CD4-positive, alpha-beta T cell treated with Interleukin-15 for 4 hours (primary cell): ENCODE data around the gene ZNF14.
"Not testable (repeated sequence)": the region's sequence is repeated elsewhere in the genome, so short reads cannot be mapped to it uniquely, and the experiment has no call there.

Experiments used
- DNase-seq: peaks from one replicate; pipeline ENCODE4 v3.0.0-alpha.2; 2020; ENCODE audit warnings: low spot score

ZNF14 gene

DNA sequence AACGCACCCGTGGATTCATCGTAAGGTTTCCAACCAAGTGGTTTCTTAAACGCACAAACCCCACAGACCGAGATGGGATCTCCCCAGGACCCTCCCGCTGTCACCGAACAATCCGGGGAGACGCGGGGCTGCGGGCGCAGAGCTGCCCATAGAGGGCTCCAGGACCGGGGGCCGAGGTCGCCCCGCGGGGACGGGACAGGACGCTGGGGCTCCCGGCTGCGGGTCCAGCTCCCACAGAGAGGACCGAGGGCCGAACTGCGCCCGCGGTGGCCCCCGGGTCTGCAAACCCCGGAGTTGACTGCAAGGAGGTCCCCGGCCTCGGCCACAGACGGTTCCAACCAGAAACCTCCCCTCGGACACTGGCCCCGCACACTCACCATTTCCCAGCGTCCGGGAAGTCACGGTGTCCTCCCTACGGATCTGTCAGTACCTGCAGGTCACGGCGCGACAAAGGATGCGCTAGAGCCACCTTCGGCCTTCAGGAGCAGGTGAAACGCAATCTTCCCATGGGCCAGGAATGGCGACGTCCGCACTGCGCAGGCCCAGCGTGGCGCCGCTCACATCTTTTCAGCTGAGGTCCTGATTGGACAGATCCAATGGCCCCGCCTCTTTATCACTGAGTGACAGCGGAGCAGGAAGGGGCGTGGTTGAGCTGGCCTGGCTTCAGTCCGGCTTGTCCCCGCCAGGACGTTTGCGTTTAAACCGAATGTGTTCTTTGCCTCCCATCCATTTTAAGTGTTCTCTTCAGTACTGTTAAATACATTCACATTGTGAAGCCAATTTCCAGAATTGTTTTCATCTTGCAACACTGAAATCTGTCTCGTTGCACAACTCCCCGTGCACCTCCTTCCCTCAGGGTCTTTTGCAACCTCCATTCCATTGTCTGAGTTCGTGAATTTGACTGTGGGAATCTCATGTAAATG is at the start of gene ZNF14:
ZNF14 (minus strand) TSS at position 534 of the 923 bp plus-strand sequence; CDS start at position 380, 154 bp downstream.
- DNase-seq: peak; percentile 93

DNA sequence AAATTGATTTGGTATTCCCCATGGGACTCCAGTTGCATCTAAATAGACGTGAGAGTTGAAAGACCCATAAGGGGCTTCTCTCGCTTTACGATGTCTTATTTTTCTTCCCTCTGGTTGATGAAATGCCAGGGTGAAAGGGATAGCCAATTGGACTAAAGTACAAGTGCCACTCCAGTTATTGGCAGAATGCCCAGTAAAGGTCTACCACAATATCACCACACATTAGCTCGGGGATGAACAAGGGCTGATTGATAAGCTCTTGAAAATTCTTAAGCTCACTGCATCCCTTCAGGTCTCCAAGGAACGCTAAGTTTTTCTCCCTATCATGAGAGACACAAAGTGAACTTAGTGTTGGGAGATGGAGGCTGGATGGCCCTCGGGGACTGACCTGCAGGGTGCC is 48.9 kb upstream of the ZNF14 start:
- not testable (repeated sequence) for DNase-seq

DNA sequence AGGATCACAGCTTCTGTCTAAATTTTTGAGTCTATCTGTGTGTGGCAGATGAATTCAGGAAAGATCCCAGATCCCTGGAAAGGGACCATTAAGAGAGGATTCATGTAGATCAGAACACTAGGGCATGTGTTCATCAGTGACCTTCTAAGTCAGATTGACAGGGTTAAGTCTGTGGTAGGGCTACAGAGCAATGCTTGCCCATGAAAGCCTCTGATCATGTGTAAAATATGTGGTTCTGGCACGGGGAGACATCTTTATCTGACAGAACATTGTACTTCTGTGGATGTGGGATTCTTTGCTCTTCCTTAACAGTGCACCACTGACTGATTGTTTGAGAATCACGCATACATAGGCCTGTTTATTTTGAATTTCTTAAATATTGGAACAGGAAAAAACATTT is 45.8 kb upstream of the ZNF14 start:
- no peak for DNase-seq

DNA sequence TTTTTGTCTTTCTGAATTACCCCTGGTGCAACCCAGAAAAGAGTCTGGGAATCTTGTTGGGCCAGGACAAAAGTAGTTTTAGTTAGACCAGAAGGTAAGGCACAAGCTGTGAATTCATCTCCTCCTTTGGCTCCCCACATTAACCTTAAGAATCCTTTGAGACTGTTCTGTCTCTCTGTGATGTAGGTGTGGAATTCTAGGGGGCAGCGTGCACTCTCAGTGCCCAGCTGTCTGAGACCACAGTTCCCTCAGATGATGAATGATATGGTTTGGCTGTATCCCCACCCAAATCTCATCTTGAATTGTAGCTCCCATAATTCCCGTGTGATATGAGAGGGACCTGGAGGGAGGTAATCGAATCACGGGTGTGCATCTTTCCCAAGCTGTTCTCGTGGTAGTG is 44.8 kb upstream of the ZNF14 start:
- no peak for DNase-seq

DNA sequence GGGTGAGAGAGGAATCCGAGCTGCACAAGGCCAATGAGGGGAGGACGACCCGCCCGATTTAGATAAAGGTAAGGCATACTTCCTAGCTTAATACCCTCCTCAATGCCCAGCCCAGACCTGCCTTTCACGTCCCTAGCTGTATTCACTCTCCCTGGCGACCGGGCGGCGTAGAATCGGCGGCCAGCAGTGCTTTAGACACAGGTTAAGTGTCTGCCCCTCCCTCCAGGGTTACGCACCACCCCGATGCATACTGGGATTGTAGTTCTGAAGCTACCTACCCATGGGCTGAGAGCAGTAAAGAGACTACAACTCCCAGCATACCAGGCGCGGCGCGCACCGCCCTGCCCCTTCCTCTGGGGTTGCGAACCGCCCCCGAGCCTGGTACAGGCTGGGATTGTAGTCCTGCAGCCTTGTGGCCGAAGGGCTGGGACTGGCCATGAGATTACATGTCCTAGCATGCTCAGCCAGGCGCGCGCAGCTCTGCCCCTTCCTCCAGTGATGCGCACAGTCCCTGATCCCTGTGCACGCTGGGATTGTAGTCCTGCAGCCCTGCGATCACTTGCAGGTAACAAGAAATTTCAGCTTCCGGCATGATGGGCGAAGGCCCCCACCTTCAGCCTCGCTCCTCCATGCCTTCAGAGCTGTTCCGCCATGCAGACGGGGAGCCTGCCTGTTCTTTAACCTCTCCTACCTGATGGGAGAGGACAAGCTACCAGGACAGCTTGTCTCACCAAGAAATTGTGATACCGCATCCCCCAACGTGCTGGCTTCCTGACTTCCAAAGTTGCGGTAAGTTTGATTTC is 43.5 kb upstream of the ZNF14 start:
- peak; percentile 92 for DNase-seq

DNA sequence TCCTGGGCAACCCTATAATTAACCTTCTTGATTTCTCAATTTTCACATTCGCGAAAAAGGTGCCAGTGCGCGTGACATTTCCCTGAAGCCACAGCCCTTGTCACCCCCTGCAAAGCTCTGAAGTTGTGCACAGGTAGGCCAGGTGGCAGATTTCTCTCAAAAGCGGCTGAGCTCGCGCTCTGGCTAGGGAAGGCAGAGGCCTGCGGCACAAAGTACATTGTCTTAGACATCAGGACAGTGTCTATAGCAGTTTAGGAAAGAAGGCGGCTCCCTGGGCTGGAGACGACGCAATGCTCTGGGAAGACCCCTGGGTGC is 42.9 kb upstream of the ZNF14 start:
- no peak for DNase-seq

DNA sequence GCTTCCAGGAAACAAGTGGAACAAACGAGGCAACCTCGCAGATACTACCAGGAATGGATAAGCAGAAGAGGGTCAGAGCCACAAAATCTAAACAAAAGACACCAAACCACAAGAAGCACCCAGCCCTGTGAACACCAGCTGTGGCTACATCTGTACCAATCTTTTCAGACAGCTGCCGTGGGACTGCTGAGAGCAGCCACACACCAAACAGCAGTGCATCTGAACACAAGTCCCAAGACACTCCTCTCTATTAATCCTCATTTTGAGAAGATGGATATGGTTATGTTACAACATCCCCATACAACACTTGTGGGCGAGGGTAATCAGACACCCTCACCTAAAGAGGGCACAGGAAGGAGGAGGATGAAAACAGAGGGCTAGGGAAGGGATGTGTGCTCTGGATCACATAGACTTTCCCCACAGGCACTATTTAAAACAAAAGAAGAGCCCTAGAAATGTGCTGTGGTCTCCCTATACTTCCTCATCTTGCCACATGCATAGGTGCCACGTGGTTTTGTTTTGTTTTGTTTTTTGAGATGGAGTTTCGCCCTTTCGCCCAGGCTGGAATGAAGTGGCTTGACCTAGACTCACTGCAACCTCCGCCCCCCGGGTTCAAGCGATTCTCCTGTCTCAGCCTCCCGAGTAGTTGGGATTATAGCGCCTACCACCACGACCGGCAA is 41.6 kb upstream of the ZNF14 start:
- no peak for DNase-seq

DNA sequence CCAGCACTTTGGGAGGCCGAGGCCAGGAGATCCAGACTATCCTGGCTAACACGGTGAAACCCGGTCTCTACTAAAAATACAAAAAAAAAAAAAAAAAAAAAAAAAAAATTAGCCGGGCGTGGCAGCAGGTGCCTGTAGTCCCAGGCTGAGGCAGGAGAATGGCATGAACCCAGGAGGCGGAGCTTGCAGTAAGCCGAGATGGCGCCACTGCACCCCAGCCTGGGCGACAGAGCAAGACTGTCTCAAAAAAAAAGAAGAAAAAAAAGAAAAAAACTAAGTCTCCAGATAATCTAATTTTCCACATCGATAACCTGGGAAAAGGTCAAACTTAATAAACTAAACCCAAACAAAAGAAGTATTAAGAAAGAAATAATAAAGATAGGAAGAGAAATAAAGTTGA is 39.1 kb upstream of the ZNF14 start:
- DNase-seq: not testable (repeated sequence)

DNA sequence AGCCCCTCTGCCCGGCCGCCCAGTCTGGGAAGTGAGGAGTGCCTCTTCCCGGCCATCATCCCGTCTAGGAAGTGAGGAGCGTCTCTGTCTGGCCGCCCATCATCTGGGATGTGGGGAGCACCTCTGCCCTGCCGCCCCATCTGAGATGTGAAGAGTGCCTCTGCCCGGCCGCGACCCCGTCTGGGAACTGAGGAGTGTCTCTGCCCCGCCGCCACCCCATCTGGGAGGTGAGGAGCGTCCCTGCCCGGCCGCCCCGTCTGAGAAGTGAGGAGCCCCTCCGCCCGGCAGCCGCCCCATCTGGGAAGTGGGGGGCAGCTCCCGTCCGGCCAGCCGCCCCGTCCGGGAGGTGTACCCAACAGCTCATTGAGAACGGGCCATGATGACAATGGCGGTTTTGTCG is 37.1 kb upstream of the ZNF14 start:
- DNase-seq: not testable (repeated sequence)

DNA sequence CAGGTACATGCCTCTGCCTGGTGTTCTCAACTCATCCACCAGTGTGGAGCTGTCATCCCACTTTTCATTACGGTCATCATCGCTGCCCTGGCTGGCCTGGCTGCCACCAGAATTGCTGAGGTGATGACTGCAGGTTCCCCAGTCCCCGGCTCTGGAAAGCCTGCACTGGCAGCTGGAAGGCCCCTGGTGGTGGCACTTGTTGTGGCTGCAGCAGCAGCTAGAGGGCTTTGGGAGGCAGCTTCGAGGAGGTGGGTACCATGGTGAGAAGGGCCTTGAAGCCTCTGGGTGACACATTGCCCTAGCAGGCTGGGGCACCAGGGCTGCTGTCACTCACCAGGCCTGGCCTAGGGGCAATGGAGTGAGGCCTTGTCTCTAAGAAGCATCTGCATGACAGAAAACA is 25.3 kb upstream of the ZNF14 start:
- DNase-seq: no peak

DNA sequence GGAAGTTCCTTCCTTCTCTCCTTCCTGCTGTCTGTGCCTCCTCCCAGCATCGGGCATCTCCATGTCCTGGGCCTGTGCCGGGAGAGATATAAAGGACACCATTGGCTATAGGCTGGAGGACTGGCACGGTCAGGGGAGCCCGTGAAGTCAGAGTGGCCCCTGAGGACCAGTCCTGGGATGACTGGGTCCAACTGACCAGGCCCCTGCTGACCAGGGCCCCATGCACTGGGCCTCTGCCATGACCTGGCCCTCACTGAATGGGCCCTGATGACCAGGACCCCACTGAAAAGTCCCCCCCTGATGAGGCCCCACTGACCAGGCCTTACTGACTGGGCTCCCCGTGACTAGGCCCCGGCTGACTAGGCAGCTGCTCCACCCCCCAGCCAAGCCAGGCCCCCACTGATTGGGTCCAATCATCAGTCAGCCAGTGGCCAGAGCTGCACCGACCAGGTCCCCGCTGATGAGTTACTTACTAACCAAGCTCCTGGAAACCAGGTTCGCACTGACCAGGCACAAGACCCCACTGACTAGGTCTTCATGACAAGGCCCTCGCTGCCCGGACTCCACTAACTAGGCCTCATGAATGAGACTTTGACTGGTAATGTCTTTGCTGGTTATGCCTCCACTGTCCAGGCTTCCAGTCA is 20.0 kb upstream of the ZNF14 start:
- no peak for DNase-seq

DNA sequence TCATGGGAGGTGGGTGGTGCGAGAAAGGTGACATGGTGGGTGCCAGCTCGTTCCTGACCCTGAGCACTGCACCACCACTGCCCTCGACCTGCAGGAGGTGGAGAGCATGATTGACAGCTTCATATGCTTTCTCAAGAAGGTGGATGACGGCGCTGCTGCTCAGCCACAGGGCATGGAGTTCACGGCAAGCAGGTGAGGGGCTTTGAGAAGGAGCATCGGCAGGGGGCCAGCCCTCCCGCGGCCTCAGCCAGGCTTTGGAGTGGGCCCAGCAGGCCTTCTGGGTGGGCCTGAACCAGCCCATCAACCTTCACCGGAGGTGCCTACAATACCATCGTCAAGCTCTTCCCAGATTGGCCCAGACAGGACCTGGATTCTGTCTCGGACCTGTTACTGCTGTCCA is 18.9 kb upstream of the ZNF14 start:
- no peak for DNase-seq

DNA sequence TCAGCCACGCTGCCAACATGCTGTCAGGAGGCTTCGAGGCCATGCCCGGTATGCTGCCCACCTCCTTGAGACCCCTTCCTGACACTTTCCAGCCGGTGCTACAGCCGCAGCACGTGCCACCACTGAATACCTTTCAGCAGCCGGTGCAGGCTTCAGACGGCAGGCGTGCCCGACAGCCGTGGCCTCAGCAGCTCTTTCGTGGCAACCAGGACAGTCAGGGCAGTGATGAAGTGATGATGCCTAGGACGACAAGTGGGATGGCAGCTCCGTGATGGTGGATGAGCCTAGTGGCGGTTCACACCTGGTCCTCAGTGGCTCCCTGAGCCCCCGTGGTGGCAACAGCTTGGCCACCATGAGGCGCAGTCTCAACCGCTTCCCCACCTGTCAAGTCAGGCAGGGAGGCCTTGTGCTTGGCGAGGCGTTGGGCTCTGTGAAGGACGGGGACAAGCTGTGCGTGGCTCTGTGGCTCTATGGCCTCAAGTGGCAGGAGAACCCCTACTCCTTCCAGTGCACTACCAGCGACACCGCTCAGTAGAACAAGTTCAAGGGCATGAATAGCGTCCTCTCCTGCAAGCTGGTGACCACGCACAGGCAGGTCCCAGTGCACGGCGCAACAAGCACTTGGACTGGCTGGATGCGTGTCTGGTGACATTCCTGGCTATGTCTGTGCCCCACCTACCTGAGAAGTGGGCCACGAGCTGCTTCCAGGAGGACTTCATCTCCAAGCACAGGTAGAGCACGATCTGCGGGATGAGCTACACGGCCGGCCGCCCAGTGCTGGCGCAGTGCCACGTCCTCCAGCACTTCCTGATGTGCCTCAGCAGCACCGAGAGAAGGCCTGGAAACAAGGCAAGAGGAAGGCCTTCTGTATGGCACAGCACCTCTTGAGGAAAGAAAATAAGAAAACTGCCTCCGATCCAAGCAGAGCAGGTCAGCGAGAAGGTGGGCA is 18.2 kb upstream of the ZNF14 start:
- no peak for DNase-seq

DNA sequence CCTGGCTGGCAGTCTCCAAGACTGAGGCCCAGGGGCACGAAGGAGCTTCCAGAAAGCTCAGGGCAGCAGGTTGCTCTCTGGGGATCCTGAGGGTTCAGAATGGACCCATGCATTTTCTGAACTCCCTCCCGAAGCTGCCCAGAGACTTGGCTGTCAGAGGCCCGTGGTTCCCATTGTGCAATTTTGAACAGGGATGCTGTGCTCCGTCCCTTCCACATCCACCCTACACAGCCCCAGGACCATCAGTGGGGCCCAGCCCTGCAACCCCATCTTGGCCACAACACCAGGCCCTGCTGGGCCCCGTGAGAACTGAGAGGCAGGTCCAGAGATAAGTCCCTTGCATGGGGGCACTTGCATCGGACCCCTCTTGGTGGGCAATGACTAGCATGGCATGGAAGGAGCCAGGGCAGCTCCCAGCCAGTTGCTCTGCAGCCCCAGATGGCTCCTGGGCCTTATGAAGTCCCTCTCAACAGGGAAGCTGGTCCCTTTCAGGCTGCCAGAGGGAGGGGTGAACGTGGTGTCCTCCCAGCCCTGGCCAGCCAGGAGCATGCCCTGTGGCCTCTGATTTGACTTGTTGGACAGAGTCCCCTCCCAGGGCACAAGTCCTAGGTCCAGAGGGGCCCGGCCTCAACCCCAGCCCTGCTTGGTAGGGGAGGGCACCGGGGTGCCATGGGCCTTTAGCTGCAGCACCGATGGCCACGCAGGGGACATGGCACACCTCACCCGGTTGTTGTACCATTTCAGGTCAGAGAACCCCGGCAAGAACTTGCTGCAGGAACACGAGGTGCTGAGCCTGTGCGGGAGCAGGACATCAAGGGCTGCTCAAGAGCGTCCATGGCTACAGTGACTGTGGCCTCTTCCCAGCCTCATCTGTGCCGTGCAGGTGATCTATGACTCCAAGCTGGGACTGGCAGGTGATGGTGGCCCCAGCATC is 17.3 kb upstream of the ZNF14 start:
- DNase-seq: no peak

DNA sequence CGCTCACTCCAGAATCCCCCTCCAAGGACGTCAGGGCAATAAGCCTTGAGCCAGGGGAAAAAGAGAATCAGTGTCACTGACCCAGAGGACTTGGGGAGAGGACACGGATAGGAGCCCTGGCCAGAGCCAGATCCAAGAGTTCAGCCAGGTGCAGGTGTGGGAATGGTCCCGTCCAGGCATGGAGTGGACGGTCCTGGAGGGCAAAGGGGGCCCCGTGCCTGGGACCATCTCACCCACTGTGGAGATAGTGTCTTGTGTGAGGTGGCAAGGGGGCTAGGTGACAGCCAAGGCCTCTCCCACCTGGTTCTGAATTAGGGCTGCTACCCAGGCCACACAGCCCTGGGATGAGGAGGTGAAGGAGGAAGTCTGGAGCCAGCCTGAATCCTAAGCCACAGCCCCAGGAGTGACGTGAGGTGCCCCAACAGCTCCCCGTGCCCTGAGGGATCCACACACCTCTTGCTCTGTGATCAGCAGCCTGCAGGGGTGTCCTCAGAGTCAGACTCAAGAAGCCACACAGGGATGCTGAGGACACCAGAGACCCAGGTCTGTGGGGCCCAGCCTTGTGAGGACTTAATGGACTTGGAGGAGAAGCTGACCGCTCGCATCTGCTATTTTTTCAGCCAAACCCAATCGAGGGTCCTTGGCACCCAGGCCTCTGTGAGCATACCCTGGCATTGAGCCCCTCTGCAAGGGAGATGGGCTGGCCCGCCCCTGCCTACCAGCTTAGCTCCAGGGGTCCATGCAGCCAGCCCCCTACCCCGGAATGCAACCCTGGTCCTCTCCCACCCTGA is 16.4 kb upstream of the ZNF14 start:
- no peak for DNase-seq

DNA sequence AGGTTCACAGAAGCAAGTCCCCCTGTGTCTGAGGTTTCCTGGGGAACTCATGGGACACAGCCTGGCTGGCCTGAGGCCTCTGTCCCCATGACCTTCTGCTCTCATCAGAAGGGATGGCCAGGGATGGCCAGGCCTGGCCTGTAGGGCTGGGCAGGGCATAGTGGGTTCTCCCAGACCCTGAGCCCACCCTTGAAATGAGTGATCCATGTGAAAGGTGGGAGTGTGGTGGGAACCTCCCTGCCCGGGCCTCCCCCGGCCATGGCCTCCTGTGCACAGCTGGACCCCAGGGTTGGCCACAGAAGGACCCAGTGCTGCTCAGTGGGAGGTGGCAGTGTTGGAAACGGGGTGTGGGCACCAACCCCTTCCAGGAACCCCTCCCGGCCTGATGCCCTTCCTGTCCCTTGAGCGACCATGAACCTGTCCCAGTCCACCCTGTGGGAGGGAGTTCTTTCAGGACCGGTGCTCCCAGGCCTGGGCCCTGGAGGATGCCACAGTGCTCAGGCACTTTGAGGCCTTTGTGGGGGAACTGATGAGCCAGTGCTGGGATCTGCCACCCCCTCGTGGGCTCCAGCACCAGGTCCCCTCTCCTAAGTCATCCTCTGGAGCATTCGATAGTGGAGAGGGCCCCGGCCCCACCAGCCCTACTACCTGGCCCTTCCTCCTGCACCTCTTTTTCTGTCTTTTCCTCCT is 15.5 kb upstream of the ZNF14 start:
- DNase-seq: no peak

DNA sequence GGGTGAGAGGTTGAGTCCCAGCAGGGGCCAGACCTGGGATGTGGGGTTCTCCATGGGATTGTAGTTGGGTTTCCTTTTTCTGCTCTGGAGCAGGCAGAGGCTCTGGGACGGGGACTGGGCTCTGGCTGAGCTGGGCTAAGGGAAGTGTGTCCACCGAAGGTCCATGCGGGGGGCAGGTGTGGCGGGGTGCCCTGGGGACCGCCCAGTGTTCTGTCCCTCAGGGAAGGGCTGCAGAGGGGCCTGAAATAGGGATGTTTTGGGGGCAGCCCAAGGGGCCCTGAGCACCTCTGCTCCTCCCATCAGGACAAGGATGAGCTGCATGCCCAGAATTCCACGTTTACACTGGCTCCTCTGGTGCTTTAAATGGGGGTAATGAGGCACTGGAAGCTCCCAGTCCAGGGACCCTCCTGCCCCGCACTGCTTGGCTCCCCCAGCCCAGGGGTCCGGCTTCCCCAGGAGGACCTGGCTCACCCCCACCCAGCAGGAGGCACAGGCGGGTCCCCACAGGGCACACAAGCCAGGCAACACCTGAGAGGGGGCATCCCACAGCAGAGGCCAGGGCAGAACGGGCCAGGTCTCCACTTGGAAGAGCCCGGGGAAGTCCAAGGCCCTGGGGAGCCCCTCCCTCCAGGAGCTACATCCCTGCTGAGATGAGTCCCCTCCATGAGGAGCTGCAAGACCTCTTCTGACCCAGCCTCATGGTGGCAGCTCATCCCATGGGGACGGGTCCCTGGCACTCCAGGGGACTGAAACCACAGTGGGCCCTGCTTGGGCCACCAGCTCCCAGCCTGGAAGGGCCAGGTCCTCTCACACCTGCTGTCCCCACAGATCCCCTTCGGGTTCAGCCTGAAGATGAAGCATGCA is 14.7 kb upstream of the ZNF14 start:
- DNase-seq: no peak
